Stimulated activated CD8-positive, alpha-beta memory T cell treated with anti-CD3 and anti-CD28 coated beads, Interleukin-4, amount 100 ng/mL, for 1 hour (primary cell): ENCODE measurements around the gene HS1BP3.

Source experiments
- DNase-seq, 2 donors: peaks; one replicate each; pipeline ENCODE4 v3.0.0-alpha.2; 2020; ENCODE audit warnings: low read depth in 2 of 2, low spot score in 1 of 2

HS1BP3 gene

DNA sequence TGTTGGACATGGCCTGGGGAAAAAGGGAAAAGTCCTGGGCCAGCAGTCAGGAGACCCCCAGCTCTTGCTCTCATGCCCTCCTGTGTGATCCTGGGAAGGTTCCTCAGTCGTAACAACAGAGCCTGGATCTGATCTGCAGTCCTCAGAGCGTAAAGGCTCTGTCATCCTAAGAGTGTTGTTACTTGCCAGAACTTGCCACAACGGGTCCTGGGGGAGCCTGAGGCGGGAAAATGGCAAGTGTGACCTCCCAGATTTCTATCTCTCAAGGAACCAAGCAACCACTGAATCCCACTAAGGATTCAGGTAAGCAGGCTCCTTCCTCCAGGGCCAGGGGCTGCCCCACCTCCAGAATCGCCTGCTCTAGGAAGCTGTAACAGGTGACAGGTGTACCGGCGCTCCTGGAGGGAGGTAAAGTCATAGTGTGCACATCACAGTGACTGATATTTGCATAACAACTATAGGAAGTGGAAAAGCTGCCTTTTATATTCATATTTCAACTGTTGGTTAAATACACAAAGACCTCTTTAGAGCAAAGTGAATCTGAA, 18.4 kb downstream of the HS1BP3 start:
- DNase-seq: no peak

DNA sequence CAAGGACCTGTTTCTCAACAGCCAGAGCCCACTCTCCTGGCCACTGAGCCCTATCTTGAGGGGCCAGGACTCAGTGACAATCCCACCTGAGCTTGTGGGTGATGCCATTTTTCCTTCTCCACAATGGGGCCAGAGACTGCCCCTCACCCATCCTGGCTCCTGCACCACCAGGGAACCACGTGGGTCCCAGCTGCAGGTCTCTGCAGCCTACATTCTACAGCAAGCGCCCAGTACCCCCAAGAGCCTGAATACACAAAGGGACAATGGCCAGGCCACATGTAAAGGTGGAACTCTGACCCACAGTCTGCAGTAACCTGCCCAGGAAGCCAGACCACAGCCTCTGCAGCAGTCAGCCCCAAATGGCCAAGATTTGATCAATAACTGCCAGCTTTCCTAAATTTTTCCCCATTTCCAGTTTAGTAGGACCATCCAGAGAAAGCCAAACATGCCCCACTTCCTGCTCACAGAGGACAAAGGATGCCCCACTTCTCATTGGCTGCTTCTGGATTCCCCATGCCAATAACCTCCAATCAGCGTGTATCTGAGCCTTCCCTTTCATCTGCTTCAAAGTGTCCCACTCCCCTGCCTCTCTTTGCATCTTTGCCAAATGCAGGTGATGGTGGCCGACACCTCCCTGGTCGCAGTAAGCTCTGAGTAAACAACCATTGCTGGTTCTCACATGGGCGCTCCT, 19.1 kb downstream of the HS1BP3 start:
- DNase-seq: no peak

DNA sequence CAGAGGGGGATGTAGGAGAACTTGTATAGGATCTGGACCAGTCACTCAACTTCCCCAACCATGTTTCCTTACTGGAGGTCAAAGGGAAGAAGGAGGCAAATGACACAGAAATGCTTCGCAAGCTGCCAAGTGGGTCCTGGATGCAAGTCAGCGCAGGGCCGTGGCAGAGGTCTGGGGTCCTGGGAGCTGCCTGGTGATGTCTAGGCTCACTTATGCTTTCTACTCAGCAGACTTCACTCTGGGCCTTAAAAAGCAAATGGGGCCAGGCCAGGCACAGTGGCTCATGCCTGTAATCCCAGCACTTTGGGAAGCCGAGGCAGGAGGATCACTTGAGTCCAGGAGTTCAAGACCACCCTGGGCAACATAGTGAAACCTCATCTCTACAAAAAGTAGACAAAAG, 19.9 kb downstream of the HS1BP3 start:
- DNase-seq: no peak

DNA sequence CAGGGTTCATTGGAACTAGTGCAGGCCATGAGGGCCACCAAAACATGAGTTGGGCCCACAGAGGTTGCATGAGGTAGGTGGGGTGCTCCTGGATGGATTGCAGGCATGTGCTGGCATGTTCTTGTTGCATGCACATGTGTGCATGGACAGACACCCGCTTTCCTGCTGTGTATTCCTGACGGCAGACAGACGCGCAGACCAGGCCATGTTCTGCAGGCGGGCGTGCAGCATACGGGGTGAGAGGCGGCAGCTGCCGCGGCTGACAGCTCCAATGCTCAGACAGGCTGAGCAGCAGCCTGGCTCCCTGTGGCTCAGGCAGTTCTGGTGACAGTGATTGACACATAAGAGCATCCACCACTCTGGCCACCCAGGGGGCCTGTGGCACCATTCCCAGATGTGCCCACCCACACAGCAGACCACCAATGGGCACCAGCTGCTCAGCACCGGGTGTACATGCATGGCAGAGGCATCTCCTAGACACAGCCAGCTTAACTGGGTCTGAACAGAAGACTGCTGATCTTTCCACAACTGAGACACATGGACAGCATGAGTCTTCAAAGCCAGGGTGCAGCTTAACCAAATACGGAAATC, 21.2 kb downstream of the HS1BP3 start:
- no peak for DNase-seq

DNA sequence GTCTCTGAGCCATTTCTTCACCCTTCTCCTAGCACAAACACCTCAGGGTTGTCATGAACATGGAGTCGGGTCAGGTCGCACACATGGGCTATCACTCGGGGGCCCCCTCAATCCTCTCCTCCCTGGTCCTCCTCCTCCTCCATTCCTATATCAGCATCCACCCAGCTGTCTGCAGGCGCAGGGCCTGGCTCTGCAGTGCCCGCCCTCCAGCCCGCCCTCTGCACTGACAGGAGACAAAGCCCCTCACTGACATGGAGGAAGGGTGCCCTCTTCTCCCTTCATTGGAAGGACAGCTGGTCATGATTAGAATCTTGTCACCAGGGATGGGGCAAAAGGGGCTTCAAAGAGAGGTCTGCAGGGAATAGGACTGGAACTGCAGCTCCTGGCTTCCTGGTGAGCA, 21.7 kb downstream of the HS1BP3 start:
- no peak for DNase-seq

DNA sequence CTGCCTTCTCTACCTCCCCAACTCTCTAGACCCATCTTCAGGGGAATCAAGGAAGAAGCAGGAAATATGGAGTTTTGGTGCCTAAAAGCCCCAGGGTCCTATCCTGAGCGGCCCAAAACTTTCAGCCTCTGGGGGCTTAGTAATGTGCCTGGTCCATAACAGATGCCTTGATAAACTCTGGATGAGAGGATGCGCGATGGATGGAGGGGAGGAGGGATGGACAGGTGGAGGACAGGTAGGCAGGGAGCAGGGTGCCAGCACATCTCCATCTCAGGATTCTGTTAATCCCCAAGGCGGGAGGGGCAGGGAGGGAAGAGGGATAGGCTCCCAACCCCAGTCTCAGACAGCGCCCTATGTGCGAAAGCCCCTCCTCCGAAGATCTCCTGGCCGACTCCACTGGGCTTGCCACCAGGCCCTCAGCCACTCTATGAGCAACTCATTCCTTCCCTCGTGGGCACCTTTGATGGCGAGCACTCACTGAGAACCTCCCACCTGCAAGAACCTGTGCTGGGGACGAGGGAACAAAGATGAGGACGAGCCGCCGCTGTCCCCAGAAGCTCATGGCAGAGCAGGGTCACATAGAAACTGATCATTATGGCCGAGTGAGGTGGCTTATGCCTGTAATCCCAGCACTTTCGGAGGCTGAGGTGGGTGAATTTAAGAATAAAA, 23.1 kb downstream of the HS1BP3 start:
- no peak for DNase-seq

DNA sequence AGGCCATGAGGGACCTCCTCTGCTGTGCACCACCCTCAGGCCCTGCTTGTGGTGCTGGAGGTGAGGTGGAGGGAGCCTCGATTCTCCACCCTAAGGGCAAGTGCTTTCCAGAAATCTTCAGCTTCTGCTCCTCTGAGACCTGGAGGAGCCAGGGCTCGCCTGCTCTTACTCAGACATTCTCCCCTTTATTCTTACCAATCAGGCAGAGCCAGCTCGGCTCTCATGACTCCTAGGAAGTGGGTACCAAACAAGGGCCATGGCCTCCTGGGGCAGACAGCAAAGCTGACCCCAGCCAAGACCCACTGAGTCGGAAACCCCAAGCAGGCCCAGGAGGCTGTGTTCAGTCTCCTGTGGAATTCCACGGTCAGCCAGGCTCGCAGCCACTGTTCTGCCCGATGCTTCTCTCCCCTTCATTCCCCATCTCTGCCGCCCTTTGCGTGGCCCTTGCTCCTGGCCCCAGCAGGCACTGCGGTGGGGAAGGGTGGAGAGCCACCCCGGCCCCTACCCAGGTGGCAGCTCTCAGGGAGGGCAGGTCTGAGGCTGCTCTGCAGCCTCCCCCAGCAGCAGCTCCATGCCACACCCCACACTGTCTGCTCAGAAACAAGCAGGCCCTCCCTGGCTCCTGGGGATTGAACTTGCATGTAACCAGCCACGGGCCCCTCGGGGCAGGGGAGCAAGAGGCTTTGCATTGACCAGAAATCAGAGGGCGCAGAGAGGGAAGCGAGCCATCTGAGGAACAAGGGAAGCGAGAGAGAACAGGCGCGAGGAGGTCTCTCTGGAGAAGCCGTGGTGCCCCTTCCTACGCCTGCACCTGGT, 24.0 kb downstream of the HS1BP3 start:
- DNase-seq: no peak

DNA sequence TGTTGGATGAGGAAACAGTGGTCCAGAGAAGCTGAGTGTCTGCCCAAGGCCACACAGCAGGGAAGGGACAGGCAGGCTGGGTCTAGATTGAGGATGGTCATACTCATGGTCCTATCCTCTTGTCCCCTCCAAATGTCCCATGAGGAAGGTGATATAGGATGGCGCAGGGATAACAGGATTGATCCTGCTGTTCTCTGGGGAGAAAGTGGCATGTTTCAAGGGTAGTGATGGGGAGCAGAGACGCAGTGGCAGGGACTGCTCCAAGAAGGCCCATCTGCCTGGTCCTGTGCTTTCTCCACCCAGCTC, 24.6 kb downstream of the HS1BP3 start:
- DNase-seq: no peak

DNA sequence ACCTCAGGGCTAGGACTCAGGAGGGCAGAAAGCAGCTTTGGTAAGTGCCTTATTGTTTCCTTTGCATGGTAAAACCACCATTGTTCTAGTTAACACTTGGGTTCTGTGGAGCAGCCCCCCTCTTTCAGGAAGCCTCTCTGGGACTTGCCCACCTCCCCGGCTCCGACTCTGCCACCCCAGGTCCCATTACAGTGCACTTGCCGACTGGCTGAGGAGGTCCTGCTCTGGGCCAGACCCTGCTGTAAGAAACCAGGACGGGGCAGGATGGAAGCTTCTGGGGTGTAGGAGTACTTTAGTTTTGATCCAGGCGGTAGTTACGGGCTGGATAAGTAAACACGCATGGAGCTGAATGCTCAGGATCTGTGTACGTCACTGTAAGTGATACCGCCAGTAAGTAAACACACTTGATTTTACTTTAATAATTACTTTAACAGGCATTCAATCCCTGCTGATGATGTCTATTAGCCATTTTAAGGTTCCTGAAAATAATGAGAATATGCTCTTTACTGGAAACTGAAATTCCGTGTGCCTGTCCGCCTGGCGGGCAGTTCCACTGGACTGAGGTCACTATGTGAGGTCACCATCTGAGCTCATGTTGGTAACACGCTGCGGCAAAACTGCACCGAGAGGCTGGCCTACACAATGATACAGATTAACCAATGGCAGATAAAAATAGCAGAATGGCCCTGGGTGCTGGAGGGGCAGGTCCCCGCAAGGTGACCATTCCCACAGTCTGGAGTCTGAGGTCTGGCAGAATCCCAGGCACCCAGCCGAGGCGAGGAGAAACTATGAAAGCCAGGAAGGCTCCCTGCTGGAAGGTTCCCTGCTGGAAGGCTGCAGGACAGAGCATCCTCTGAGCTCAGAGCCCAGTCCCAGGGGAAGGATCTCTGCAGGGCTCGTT, 25.2 kb downstream of the HS1BP3 start:
- DNase-seq: no peak

DNA sequence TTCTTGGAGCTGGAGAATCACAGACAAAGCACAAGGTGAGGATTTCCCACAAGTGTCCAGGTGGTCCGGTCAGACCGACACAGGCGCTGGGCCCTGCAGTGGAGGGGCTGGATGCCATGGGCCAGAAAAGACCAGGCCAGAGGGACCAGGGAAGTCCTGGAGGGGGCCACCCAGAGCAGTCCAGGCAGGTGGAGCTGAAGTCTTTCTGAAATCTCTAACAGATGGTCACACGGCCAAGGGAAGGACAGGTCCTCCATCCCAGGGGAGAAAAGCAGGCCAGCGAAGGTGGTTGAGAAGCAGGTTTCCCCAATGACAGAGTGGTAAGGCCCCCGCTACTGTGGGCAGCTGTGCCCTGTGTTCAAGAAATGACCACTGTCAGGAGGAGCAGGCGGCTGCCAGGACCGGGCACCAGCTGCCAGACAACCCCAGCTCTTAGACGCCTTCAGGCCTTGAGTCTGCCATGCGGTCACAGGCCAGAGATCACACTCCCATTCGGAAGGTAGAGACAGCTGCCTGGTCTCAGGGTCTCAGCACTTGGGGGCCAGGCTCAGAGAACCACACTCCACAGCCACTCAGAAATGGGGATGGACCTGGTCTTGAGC, 25.9 kb downstream of the HS1BP3 start:
- no peak for DNase-seq

DNA sequence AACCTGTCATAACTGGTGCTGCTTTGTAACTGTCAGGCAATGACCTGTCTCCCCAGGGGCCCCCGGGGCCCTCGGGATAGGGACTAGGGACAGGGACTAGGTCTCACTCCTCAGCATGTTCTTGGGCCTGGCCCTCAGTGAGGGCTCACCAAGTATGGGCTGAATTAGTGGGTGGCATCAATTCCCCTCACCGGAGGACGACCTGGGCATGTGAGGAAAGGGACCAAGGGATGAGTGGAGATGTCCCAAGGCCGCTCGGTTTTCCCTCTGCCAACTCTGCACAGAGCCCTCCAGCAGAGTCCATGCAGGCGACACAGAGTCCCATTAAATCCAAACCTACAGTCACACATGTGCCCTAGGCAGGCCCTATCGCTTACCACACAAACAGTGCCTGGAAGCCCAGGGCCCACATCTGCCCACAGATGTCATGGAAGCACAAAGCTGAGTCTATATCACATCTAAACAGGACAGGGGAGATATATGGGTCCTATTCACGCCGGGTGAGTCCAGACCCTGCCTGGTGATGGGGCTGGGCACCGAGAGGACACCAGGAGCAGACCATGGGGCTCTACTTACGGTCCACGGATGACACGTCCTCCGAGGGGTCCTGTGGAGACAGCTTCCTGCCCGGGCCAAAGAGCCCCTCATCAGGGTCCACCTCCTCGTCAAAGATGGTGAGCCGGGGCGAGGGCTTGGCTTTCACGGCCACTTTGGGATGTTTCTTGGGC, 26.6 kb downstream of the HS1BP3 start:
- no peak for DNase-seq

DNA sequence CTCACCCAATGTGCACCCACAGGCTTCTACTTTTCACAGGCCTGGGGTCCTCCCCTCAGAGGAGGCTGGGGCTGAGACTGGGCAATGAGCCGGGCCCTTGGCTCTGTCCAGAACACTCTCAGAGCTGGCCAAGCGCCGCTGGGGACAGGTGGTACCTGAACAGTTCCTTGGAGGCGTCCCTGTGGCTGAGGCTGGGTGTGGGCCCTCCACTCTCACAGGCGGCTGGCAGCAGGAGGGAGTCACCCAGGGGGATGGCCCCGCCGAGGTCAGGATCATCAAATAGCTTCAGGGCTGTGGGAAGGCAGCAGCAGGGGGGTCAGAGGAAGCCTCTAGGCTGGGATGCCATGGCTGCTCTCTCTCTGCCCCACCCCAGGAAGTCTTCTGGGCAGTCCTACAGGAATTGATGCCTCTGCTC, 27.1 kb downstream of the HS1BP3 start:
- DNase-seq: no peak

DNA sequence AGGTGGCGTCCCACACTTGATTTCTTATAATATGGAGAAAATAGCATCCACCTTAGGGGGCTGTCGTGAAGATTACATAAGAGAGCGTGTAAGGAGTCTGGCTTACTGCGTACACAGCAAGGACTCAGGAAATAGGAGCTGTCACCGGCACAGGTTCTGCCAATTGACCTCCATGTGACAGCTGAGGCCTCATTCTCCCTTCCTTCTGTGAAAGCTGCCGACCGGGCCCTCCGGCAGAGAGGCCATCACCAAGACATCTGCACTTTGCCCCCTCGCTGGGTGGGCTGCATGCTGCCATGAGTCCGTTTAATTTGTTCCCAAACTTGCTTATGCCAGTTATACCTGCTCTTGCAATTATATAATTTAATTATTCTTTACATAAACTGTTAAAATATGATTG, 27.7 kb downstream of the HS1BP3 start:
- DNase-seq: no peak

DNA sequence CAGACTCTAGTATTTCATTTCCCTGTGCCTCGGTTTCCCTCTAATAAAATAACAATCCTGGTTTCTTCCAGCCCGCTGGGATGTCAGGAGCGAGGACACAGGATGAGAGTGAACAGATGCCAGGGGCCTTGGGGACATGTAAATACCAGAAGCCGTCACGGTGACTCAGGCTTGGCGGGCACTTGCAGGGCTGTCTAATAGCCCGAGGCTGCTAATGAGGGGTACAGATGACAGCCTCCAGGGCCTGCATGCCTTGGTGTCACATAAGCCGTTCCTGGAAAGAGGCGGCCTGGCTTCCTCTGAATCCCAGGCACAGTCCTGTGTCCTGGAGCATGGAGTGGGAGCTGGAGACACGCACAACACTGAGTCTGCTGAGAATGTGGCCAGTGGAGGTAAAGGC, 28.2 kb downstream of the HS1BP3 start:
- no peak for DNase-seq

DNA sequence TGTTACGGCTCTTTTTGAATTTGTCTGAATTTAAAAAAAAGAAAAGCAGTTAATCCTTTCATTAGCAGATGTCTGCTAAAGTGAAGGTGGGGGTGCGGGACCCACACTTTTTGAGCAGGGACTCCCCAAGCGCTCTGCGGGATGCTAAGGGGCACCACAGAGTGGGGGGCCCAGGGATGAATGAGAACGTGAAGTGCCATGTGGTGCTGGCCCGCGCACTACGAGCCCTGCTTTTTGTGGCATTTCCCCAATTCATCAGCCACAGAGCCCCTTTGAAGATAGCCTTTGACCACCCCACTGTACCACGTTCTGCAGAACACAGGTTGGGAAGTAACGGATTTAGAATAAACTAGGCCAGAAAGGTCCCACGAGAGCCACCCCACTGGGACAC, 28.6 kb downstream of the HS1BP3 start:
- DNase-seq: no peak

DNA sequence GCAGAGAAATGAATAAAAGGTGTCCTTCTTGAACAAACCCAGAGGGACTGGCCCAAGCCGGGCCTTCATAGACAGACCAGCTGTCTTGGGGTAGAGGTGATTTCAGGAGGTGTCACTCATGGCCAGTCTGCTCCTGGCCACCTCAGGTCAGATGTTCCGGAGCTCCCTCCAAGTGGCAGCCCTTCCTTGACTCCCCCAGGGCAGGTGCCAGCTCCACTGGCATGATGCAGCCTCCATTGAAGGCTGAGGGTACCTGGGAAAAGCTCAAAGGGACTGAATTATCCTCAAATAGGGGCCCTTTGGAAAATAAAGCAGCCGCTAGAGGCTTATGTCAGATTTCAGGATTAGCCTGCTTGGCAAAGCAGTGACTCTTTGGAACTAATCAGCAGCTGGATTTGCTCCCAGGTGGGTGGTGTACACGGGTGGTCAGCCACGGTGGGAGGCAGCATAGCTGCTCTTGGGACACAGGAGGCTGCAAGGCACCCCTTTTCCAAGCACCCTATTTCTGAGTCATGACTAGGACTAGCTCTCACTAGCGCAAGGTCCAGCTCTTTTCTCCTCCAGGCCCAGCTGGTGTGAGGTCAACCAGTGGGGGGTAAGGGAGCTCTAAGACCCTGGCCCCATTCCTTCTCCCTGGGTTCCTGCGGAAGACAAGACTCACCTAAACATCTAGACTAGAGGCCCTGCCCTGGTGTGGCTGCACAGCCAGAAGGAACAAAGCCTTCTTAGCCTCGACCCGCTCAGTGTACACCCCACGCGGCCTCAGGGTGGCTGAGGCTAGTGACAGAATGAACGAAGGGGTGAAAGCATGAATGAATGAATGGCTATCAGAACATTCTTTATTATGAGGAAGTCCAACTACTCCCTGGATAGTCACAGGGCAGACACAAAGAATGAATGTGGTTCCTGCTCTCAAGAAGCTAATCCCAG, 29.3 kb downstream of the HS1BP3 start:
- no peak for DNase-seq

DNA sequence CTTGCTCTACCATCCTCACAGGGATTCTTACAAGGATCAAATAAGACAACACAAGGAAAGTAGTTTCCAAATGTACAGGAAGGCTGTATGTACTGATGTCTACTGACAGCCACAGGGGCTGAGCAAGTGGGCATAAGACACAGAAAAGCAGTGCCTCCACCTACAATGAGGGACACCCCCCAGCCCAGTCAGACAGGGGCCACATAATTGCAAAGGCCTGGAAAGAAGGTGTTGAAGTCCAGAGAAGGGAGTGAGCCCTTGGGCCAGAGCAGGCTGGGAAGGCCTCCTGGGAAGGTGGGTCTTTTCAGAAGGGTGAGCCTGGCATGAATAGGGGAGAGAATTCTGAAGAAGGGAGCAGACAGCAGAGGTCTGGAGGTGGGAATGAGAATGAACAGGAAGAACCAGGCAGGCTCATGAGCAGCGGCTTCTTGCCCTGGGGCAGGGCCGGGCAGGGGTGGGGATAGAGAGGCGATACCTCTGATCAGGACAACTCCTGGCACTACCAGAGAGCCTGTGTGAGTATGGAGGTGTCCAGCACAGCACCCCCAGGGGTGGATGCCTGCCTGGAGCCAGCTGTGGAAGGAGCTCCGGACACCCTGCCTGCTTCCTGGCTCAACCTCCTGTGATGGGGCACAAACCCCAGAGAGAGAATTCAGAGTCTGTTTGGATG, 30.1 kb downstream of the HS1BP3 start:
- DNase-seq: no peak

DNA sequence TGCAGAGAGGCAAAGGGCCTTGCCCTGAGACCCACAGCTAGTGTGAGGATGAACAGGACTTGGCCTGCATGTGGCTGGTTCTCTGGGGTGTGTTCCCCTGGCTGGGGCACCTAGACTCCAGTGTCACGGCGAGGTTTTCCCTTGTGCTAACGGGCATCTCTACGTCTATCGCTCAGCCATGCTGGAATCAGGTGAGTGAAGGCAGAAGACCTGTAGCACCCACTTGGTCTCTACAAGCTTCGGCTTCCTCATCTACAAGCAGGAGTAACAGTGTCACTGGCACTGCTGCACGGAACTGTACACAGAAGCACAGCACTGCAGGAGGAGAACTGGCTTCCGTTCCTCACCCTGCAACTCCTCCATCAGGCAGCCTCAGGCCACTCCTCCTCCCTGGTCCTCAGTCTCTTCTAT, 30.6 kb downstream of the HS1BP3 start:
- no peak for DNase-seq
